B cell (primary cell): ENCODE data around the gene MEGF11.

ENCODE experiments used
- EZH2 ChIP-seq: IDR thresholded peaks from 2 replicates; pipeline ENCODE4 v1.6.1; 2012; ENCODE audit warnings: borderline replicate concordance, low read depth, mild to moderate bottlenecking, moderate library complexity, low read length; ENCODE audit not compliant: insufficient read depth, poor library complexity, severe bottlenecking
- TF ChIP-seq, protein P1 (sequence below): fragments of 200-600 bp; IDR thresholded peaks from one replicate; pipeline ENCODE4 v1.8.0; 2022; ENCODE audit warnings: antibody characterized with exemption, mild to moderate bottlenecking

GRCh38 chr15:66046326-66046725 is 207.2 kb downstream of the MEGF11 start:
- TF ChIP-seq, protein P1, sequence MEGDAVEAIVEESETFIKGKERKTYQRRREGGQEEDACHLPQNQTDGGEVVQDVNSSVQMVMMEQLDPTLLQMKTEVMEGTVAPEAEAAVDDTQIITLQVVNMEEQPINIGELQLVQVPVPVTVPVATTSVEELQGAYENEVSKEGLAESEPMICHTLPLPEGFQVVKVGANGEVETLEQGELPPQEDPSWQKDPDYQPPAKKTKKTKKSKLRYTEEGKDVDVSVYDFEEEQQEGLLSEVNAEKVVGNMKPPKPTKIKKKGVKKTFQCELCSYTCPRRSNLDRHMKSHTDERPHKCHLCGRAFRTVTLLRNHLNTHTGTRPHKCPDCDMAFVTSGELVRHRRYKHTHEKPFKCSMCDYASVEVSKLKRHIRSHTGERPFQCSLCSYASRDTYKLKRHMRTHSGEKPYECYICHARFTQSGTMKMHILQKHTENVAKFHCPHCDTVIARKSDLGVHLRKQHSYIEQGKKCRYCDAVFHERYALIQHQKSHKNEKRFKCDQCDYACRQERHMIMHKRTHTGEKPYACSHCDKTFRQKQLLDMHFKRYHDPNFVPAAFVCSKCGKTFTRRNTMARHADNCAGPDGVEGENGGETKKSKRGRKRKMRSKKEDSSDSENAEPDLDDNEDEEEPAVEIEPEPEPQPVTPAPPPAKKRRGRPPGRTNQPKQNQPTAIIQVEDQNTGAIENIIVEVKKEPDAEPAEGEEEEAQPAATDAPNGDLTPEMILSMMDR = no peak
- no peak for TF ChIP-seq EZH2
